Hepatocyte (in vitro differentiated cells): ENCODE results near the gene GGT6. TPM values are rescaled to one million over a fixed set of nuclear protein-coding genes. Genes with fewer than 3 reads are reported as not detected.
A peak's percentile ranks its signal among the peaks of the same experiment; 100 is the strongest.
"Not testable (repeated sequence)": the region's sequence is repeated elsewhere in the genome, so short reads cannot be mapped to it uniquely, and the experiment has no call there.

ENCODE experiments used
- DNase-seq: peaks from one replicate; pipeline ENCODE4 v3.0.0-alpha.2; 2016; ENCODE audit warnings: low spot score
- H2AFZ ChIP-seq: fragments of 200-600 bp; sonication (generic); 2 replicates; pipeline ENCODE4 v1.6.0; 2016; ENCODE audit warnings: antibody characterized with exemption, mild to moderate bottlenecking
- H3K27ac ChIP-seq: fragments of 200-600 bp; sonication (generic); 2 replicates; pipeline ENCODE4 v1.5.1; 2016; ENCODE audit warnings: mild to moderate bottlenecking
- H3K27me3 ChIP-seq: fragments of 200-600 bp; sonication (generic); 2 replicates; pipeline ENCODE4 v1.6.1; 2016
- H3K36me3 ChIP-seq: fragments of 200-600 bp; sonication (generic); replicated peaks from 2 replicates; pipeline ENCODE4 v1.5.1; 2016; ENCODE audit warnings: low read depth; ENCODE audit not compliant: insufficient read depth
- H3K4me1 ChIP-seq: fragments of 200-600 bp; sonication (generic); 2 replicates; pipeline ENCODE4 v1.5.1; 2016; ENCODE audit warnings: mild to moderate bottlenecking, moderate library complexity; ENCODE audit not compliant: insufficient read depth
- H3K4me2 ChIP-seq: fragments of 200-600 bp; sonication (generic); 2 replicates; pipeline ENCODE4 v1.6.0; 2016
- H3K4me3 ChIP-seq: fragments of 200-600 bp; sonication (generic); 2 replicates; pipeline ENCODE4 v1.5.1; 2016; ENCODE audit warnings: mild to moderate bottlenecking
- H3K79me2 ChIP-seq: fragments of 200-600 bp; sonication (generic); 2 replicates; pipeline ENCODE4 v1.6.0; 2017; ENCODE audit warnings: mild to moderate bottlenecking
- H3K9me2 ChIP-seq: fragments of 200-600 bp; sonication (generic); replicated peaks from 2 replicates; pipeline ENCODE4 v1.6.0; 2017; ENCODE audit warnings: mild to moderate bottlenecking; ENCODE audit not compliant: insufficient read depth
- H3K9me3 ChIP-seq: fragments of 200-600 bp; sonication (generic); 2 replicates; pipeline ENCODE4 v1.5.1; 2016; ENCODE audit warnings: low read depth, mild to moderate bottlenecking
- H4K20me1 ChIP-seq: fragments of 200-600 bp; sonication (generic); 2 replicates; pipeline ENCODE4 v1.6.0; 2016; ENCODE audit warnings: mild to moderate bottlenecking; ENCODE audit not compliant: insufficient read depth, poor library complexity, severe bottlenecking
- CTCF ChIP-seq: fragments of 200-600 bp; sonication (generic); IDR thresholded peaks from 2 replicates; pipeline ENCODE4 v1.5.1; 2016; ENCODE audit warnings: antibody characterized with exemption, mild to moderate bottlenecking; ENCODE audit not compliant: poor library complexity
- EZH2 ChIP-seq: fragments of 200-600 bp; sonication (generic); IDR thresholded peaks from 2 replicates; pipeline ENCODE4 v1.6.1; 2016; ENCODE audit warnings: antibody characterized with exemption, mild to moderate bottlenecking, borderline replicate concordance
- EZH2phosphoT487 ChIP-seq: fragments of 200-600 bp; sonication (generic); IDR thresholded peaks from one replicate; pipeline ENCODE4 v1.6.1; 2018; ENCODE audit warnings: antibody characterized with exemption, mild to moderate bottlenecking, low read depth, moderate library complexity; ENCODE audit not compliant: unreplicated experiment, severe bottlenecking
- WGBS: methylation state at CpG from one replicate; pipeline ENCODE4 v1.1.6; 2016; ENCODE audit warnings: low lambda C conversion rate; ENCODE audit errors: missing lambda C conversion rate; 5-methylcytosine and 5-hydroxymethylcytosine counted together
- polyA plus RNA-seq: library from polyadenylated mRNA; unstranded; fragments of >200 nt; fragmentation: Nextera tagmentation; extraction: Ambion mirVana; gene quantifications from 2 replicates; pipeline ENCODE4 v1.2.1, GENCODE V29; 2016
- total RNA-seq: library from RNA; depleted of rRNA; stranded (reverse); fragments of >200 nt; gene quantifications from 2 replicates; pipeline ENCODE4 v1.2.3, GENCODE V29; 2014

Gene GGT6
- total and polyA plus RNA-seq, 2 experiments from 2014 or later: not detected

- WGBS: 98% methylated on average over 36 of the region's 36 CpGs
- no peak for DNase-seq
- H3K27me3 ChIP-seq: no peaks in the 10 kb centered on the region
- no peak for TF ChIP-seq EZH2phosphoT487
- no peak for TF ChIP-seq EZH2
- no peak for TF ChIP-seq CTCF
- H3K79me2 ChIP-seq: peaks cover 57% of the 10 kb centered on the region
- no peaks in the 10 kb centered on the region for H3K9me2 ChIP-seq
- no peak overlapping the region for H3K4me2 ChIP-seq
- no peaks in the 10 kb centered on the region for H3K36me3 ChIP-seq
- no peak overlapping the region for H3K4me3 ChIP-seq
- peaks cover 60% of the 10 kb centered on the region for H3K4me1 ChIP-seq
- no peak overlapping the region for H2AFZ ChIP-seq
- no peaks in the 10 kb centered on the region for H4K20me1 ChIP-seq
- no peaks in the 10 kb centered on the region for H3K9me3 ChIP-seq
- H3K27ac ChIP-seq: no peak overlapping the region
Observed at GRCh38 chr17:4596636-4597380, 36.4 kb upstream of the GGT6 start.

GRCh38 chr17:4595685-4596342, 35.4 kb upstream of the GGT6 start:
- not testable (repeated sequence) for H3K4me3 ChIP-seq, H3K27ac ChIP-seq, DNase-seq, H3K9me3 ChIP-seq, H3K4me2 ChIP-seq, H3K36me3 ChIP-seq, H3K27me3 ChIP-seq, H3K9me2 ChIP-seq, H2AFZ ChIP-seq, H4K20me1 ChIP-seq
- peaks cover 62% of the 10 kb centered on the region for H3K79me2 ChIP-seq
- 96% methylated on average over 18 of the region's 23 CpGs for WGBS
- peaks cover 65% of the 10 kb centered on the region for H3K4me1 ChIP-seq

GRCh38 chr17:4594931-4595684, 34.7 kb upstream of the GGT6 start:
- H3K27ac ChIP-seq: peak overlapping the region; percentile 26
- H4K20me1 ChIP-seq: no peaks in the 10 kb centered on the region
- H3K4me2 ChIP-seq: no peak overlapping the region
- H3K36me3 ChIP-seq: no peaks in the 10 kb centered on the region
- H3K9me2 ChIP-seq: no peaks in the 10 kb centered on the region
- H3K9me3 ChIP-seq: no peaks in the 10 kb centered on the region
- H3K79me2 ChIP-seq: peaks cover 69% of the 10 kb centered on the region
- WGBS: 59% methylated on average over 27 of the region's 29 CpGs
- DNase-seq: no peak
- no peak overlapping the region for H2AFZ ChIP-seq
- H3K4me3 ChIP-seq: no peak overlapping the region
- peaks cover 63% of the 10 kb centered on the region for H3K4me1 ChIP-seq
- no peaks in the 10 kb centered on the region for H3K27me3 ChIP-seq
- no peak for TF ChIP-seq EZH2
- TF ChIP-seq CTCF: peak; percentile 20
- no peak for TF ChIP-seq EZH2phosphoT487

DNA sequence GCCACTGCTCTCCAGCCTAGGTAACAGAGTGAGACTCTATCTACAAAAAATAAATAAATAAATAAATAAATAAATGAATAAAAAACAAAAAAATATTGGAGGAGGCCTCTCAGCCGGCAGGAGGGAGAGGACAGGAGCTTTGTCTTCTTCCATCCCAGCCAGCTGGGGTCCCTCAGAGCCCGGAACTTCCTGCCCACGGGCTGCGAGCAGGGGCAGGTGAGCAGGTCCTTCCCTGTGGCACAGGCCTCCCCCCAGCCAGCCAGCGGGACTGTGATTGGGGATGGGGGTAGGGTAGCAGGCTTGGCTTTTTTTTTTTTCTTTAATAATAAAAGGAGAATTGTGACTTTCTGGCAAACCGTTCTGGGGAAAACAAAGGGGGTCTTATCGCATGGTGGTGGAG, 34.0 kb upstream of the GGT6 start:
- H3K9me3 ChIP-seq: no peaks in the 10 kb centered on the region
- no peak for TF ChIP-seq EZH2phosphoT487
- no peak for TF ChIP-seq EZH2
- TF ChIP-seq CTCF: no peak
- peaks cover 74% of the 10 kb centered on the region for H3K79me2 ChIP-seq

More for the DNA sequence above, 34.0 kb upstream of the GGT6 start:
- Histone ChIP-seq H2AFZ (no peak overlapping the region), H3K4me1 (peaks cover 60% of the 10 kb centered on the region), H3K36me3 (no peaks in the 10 kb centered on the region), H3K27ac (peak overlapping the region; percentile 26), H3K4me2 (no peak overlapping the region), H3K27me3 (no peaks in the 10 kb centered on the region), H3K4me3 (no peak overlapping the region), H4K20me1 (no peaks in the 10 kb centered on the region), H3K9me2 (no peaks in the 10 kb centered on the region)
- 88% methylated on average over 7 of the region's 7 CpGs for WGBS
- DNase-seq: no peak
